Subcutaneous adipose tissue (tissue), 4 donors: ENCODE data around the gene LATS2. TPM values are rescaled to one million over a fixed set of nuclear protein-coding genes. Genes with fewer than 3 reads are reported as not detected.

Experiments
- total RNA-seq, 4 donors: library from RNA; depleted of rRNA; stranded (reverse); fragments of >200 nt; gene quantifications; one replicate each; pipeline ENCODE4 v1.1.0, GENCODE V29; 2016
- TF ChIP-seq, protein P1 (sequence below): fragments of 450-650 bp; IDR thresholded peaks from one replicate; pipeline ENCODE4 v1.5.1; 2016; ENCODE audit warnings: low read depth, mild to moderate bottlenecking, control low read depth, antibody characterized with exemption, moderate library complexity

LATS2 gene
- total RNA-seq, 4 donors from 2014 or later: 29.0 to 31.8 (median 29.6) TPM

GRCh38 chr13:21066946-21067345 is 5.6 kb upstream of the LATS2 start:
- TF ChIP-seq, protein P1, sequence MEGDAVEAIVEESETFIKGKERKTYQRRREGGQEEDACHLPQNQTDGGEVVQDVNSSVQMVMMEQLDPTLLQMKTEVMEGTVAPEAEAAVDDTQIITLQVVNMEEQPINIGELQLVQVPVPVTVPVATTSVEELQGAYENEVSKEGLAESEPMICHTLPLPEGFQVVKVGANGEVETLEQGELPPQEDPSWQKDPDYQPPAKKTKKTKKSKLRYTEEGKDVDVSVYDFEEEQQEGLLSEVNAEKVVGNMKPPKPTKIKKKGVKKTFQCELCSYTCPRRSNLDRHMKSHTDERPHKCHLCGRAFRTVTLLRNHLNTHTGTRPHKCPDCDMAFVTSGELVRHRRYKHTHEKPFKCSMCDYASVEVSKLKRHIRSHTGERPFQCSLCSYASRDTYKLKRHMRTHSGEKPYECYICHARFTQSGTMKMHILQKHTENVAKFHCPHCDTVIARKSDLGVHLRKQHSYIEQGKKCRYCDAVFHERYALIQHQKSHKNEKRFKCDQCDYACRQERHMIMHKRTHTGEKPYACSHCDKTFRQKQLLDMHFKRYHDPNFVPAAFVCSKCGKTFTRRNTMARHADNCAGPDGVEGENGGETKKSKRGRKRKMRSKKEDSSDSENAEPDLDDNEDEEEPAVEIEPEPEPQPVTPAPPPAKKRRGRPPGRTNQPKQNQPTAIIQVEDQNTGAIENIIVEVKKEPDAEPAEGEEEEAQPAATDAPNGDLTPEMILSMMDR: no peak

GRCh38 chr13:21065686-21066085 is 4.3 kb upstream of the LATS2 start:
- TF ChIP-seq, protein P1: no peak

DNA sequence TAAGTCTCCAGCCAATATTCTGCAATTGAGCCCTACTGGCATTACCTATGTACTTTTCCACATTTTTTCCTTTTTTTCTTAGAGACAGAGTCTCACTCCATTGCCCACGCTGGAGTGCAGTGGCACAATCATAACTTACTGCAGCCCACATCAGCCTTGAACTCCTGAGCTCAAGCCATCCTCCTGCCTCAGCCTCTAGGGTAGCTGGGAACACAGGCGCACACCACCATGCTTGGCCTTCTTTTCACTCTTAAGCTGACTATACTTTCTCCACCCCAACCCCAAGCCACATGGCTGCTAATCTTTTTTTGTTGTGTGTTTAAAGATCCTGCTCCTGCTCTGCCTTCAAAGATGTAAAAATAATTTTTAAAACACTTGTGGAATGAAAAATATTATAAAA is 1.6 kb upstream of the LATS2 start:
- TF ChIP-seq, protein P1: no peak

GRCh38 chr13:21060338-21061028 is 903 bp downstream of the LATS2 start:
- TF ChIP-seq, protein P1: no peak

GRCh38 chr13:21059641-21060337 is 1.6 kb downstream of the LATS2 start:
- TF ChIP-seq, protein P1: no peak

DNA sequence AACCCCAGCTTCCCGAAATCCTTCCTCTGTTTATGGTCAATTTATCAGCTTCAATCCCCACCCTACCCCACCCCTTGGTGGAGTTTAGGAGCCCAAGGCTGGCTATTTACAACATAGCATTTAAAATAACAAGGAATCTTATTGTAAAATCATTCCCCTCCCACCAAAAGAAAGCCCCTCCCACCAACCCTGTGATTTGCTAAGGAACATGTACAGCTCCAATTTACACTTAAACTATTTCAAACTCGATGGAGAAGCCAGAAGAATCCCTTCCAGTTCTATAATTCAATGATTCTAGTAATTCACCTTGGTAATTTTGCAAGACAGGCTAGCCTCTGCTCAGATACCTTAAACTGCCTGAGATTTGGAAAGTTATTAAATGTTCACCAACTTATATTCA is 3.0 kb downstream of the LATS2 start:
- TF ChIP-seq, protein P1: no peak

GRCh38 chr13:21055511-21056045 is 5.8 kb downstream of the LATS2 start:
- TF ChIP-seq, protein P1: no peak
